Aorta (tissue), 5 donors: ENCODE data around the gene RNPC3. TPM values are rescaled to one million over a fixed set of nuclear protein-coding genes. Genes with fewer than 3 reads are reported as not detected.
"Not testable (repeated sequence)": the region's sequence is repeated elsewhere in the genome, so short reads cannot be mapped to it uniquely, and the experiment has no call there.

Source experiments
- ATAC-seq: fragments of 200-7000 bp; cut with Tn5 transposase; one replicate; pipeline ENCODE4 v1.9.1; 2022; ENCODE audit warnings: moderate library complexity; ENCODE audit not compliant: low FRiP score
- DNase-seq, 2 donors: peaks; one replicate each; pipeline ENCODE4 v3.0.0-alpha.2; 2020
- H3K27ac ChIP-seq, 2 donors: one replicate each; pipeline ENCODE4 v1.5.1; 2013; ENCODE audit warnings: low read length in 2 of 2, mild to moderate bottlenecking in 2 of 2, moderate library complexity in 2 of 2, control low read depth in 1 of 2, inconsistent platforms in 1 of 2, low read depth in 1 of 2
- H3K27me3 ChIP-seq, 2 donors: one replicate each; pipeline ENCODE4 v1.6.1; 2013; ENCODE audit warnings: control low read depth in 1 of 2, low read length in 1 of 2, mild to moderate bottlenecking in 1 of 2, moderate library complexity in 1 of 2; ENCODE audit not compliant: insufficient read depth in 2 of 2, control insufficient read depth in 1 of 2
- H3K36me3 ChIP-seq, 2 donors: one replicate each; pipeline ENCODE4 v1.6.1; 2013; ENCODE audit warnings: control low read depth in 1 of 2, low read length in 1 of 2, mild to moderate bottlenecking in 1 of 2; ENCODE audit not compliant: insufficient read depth in 2 of 2, control insufficient read depth in 1 of 2
- H3K4me1 ChIP-seq, 2 donors: one replicate each; pipeline ENCODE4 v1.6.1; 2013; ENCODE audit warnings: low read length in 2 of 2, control low read depth in 1 of 2, mild to moderate bottlenecking in 1 of 2, moderate library complexity in 1 of 2; ENCODE audit not compliant: insufficient read depth in 2 of 2, control insufficient read depth in 1 of 2
- H3K4me3 ChIP-seq, 2 donors: one replicate each; pipeline ENCODE4 v1.5.1; 2013; ENCODE audit warnings: low read length in 2 of 2, control low read depth in 1 of 2, mild to moderate bottlenecking in 1 of 2
- H3K9me3 ChIP-seq: one replicate; pipeline ENCODE4 v1.6.1; 2013; ENCODE audit warnings: mild to moderate bottlenecking, low read length; ENCODE audit not compliant: control insufficient read depth
- WGBS, 2 donors: extraction: QIAGEN DNeasy Blood & Tissue Kit; methylation state at CpG; one replicate each; pipeline ENCODE4 v1.1.7; 2013; 5-methylcytosine and 5-hydroxymethylcytosine counted together
- intact Hi-C, 2 donors: fragments of 100-400 bp; cut with DNase I; formaldehyde crosslinking; loops; one replicate each; pipeline versions ENCODE4 v1.14.2 to v1.15.0; 2022
- polyA plus RNA-seq, 2 donors: library from polyadenylated mRNA; stranded (reverse); fragments of 200-250 nt; gene quantifications; one replicate each; pipeline ENCODE4 v1.2.3, GENCODE V29; 2013
- total RNA-seq, 2 donors: library from RNA; stranded (reverse); fragmentation: NEBNext Ultra II Directional; extraction: Animal tissue kit (Norgen Biotek cat#: 25700); gene quantifications; one replicate each; pipeline ENCODE4 v1.2.1, GENCODE V29; 2021
- donor health status: healthy with polysubstance abuse.
- donor health status: Bipolar disorder and iron deficiency.
- donor health status: DM: no; HTN: no; CAD: no.
- donor health status: DM: no; HTN: no; CAD: no.
- donor health status: DM: yes; HTN: yes; CAD: no.

Gene RNPC3
- total and polyA plus RNA-seq, 4 donors: 7.3 to 40.4 (median 27.5) TPM

- intact Hi-C loops, H3K4me3 ChIP-seq, H3K27me3 ChIP-seq, DNase-seq, H3K4me1 ChIP-seq, H3K27ac ChIP-seq, H3K36me3 ChIP-seq, ATAC-seq, H3K9me3 ChIP-seq: not testable (repeated sequence)
- 85 to 87% methylated on average over 1 to 2 of the region's 2 CpGs for WGBS, 2 donors
Observed at GRCh38 chr1:103571289-103571688, 45.8 kb downstream of the RNPC3 start, which contains the start of gene AMY2B. Gene AMY2B (plus strand): TSS chr1:103571589. CDS start chr1:103571603, 14 bp downstream.

GRCh38 chr1:103576065-103576464, 50.6 kb downstream of the RNPC3 start:
- Histone ChIP-seq H3K27ac (no peak overlapping the region), H3K4me1 (no peaks in the 10 kb centered on the region), H3K36me3 (peaks cover 0 to 3% of the 10 kb centered on the region in 2 donors), H3K4me3 (no peak overlapping the region), H3K27me3 (no peaks in the 10 kb centered on the region), H3K9me3 (no peaks in the 10 kb centered on the region)
- ATAC-seq (no peak), DNase-seq (no peak)
- intact Hi-C loops: no loop called here

GRCh38 chr1:103576784-103577183, 51.3 kb downstream of the RNPC3 start:
- ATAC-seq, intact Hi-C loops, H3K36me3 ChIP-seq, H3K27me3 ChIP-seq, H3K27ac ChIP-seq, H3K4me3 ChIP-seq, DNase-seq, H3K9me3 ChIP-seq, H3K4me1 ChIP-seq: not testable (repeated sequence)
- 91 to 96% methylated on average over 3 of the region's 5 CpGs for WGBS, 2 donors

- Histone ChIP-seq H3K36me3 (peaks cover 0 to 3% of the 10 kb centered on the region in 2 donors), H3K9me3 (no peaks in the 10 kb centered on the region), H3K27me3 (no peaks in the 10 kb centered on the region), H3K4me3 (no peak overlapping the region), H3K27ac (no peak overlapping the region), H3K4me1 (no peaks in the 10 kb centered on the region)
- no peak for ATAC-seq
- intact Hi-C loops: no loop called here
- no peak for DNase-seq
- WGBS, 2 donors: 86 to 94% methylated on average over 1 of the region's 1 CpG
Observed at GRCh38 chr1:103582464-103582863, 57.0 kb downstream of the RNPC3 start.

GRCh38 chr1:103583887-103584286, 58.4 kb downstream of the RNPC3 start:
- H3K36me3 ChIP-seq: peaks cover 0 to 3% of the 10 kb centered on the region in 2 donors
- ATAC-seq (no peak), DNase-seq (no peak)
- peaks cover 1% of the 10 kb centered on the region for H3K9me3 ChIP-seq
- WGBS, 2 donors: 73 to 84% methylated on average over 3 of the region's 3 CpGs
- H3K4me3 ChIP-seq: no peak overlapping the region
- no peaks in the 10 kb centered on the region for H3K4me1 ChIP-seq
- H3K27ac ChIP-seq: no peak overlapping the region
- no peaks in the 10 kb centered on the region for H3K27me3 ChIP-seq
- intact Hi-C loops: no loop called here

GRCh38 chr1:103584537-103584936, 59.0 kb downstream of the RNPC3 start:
- no peak for DNase-seq
- H3K4me1 ChIP-seq: no peaks in the 10 kb centered on the region

GRCh38 chr1:103602740-103603139, 77.2 kb downstream of the RNPC3 start:
- H3K4me1 ChIP-seq: not testable (repeated sequence)

More at GRCh38 chr1:103584537-103584936, 59.0 kb downstream of the RNPC3 start:
- no peak overlapping the region for H3K4me3 ChIP-seq
- WGBS, 2 donors: 62 to 72% methylated on average over 2 of the region's 2 CpGs
- no peak for ATAC-seq
- peaks cover 0 to 3% of the 10 kb centered on the region in 2 donors for H3K36me3 ChIP-seq
- H3K27me3 ChIP-seq: no peaks in the 10 kb centered on the region
- H3K27ac ChIP-seq: no peak overlapping the region
- H3K9me3 ChIP-seq: peaks cover 1% of the 10 kb centered on the region
- intact Hi-C loops: no loop called here

More at GRCh38 chr1:103602740-103603139, 77.2 kb downstream of the RNPC3 start:
- H3K4me3 ChIP-seq, H3K27ac ChIP-seq, intact Hi-C loops, H3K27me3 ChIP-seq, H3K36me3 ChIP-seq, DNase-seq, H3K9me3 ChIP-seq, ATAC-seq: not testable (repeated sequence)
- no CpG with 5 or more reads among the region's 3 CpGs for WGBS, 2 donors

Other genes with a start within 250 kb of the RNPC3 start
- gene AMY2B, start 45.9 kb downstream of the RNPC3 start, total RNA-seq: 10 to 100 TPM; 16.7 to 27.3 TPM
- gene AMY2B, start 45.9 kb downstream of the RNPC3 start, polyA plus RNA-seq: 10 to 100 TPM in 1 of 2 donors, 1 to 10 TPM in 1; 3.5 to 41.1 TPM
- gene AMY2A, start 91.7 kb downstream of the RNPC3 start, total RNA-seq: 1 to 10 TPM; 2.8 to 4.2 TPM
- gene AMY2A, start 91.7 kb downstream of the RNPC3 start, polyA plus RNA-seq: under 1 TPM; 0.08 to 0.63 TPM
- not detected for gene AMY1A, start 130.1 kb downstream of the RNPC3 start, total RNA-seq
- not detected for gene AMY1A, start 130.1 kb downstream of the RNPC3 start, polyA plus RNA-seq
- gene AMY1B, start 170.5 kb downstream of the RNPC3 start, total RNA-seq: not detected
- gene AMY1B, start 170.5 kb downstream of the RNPC3 start, polyA plus RNA-seq: not detected
- not detected for gene AMY1C, start 224.2 kb downstream of the RNPC3 start, total RNA-seq
- gene AMY1C, start 224.2 kb downstream of the RNPC3 start, polyA plus RNA-seq: not detected